Measurements from ENCODE around the gene MYOCD. TPM values are rescaled to one million over a fixed set of nuclear protein-coding genes. Genes with fewer than 3 reads are reported as not detected.

The MYOCD gene
- polyA plus RNA-seq, 1 donor (not counting 4 experiments of a cell fraction or from before 2014, with no cell fraction given), result not detected

DNA sequence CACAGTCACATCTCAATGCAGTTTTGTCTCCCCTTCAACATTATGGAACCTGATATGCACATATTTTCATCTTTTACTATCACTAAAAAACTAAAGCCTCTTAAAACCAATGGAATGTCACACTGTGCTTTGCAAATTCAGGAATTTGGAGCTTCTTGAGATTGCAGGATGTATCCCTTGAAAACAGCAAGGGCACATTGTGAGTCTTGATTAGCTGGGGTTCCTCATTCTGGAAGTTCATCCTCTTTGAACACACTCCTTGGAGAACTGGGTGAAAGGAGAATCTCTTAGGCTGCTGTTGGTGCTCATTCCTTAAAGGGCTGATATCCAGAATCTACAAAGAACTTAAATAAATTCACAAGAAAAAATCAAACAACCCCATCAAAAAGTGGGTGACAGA lies 21.1 kb upstream of the MYOCD start:
- Histone ChIP-seq H3K36me3 (ENCODE audit: control insufficient read depth in 2 of 2, extremely low read depth in 1 of 2, insufficient read depth in 2 of 2, low read length in 2 of 2) (no peaks in the 10 kb centered on the region), H3K4me2 (ENCODE audit: control insufficient read depth, extremely low read depth, insufficient read depth, low read depth, low read length) (no peak overlapping the region), H3K27ac (ENCODE audit: control insufficient read depth, insufficient read depth, low read length) (no peak overlapping the region), H3K27me3 (ENCODE audit: control insufficient read depth, extremely low read depth, insufficient read depth, low read length) (peaks cover 1% of the 10 kb centered on the region), H3K9me1 (ENCODE audit: control insufficient read depth, extremely low read depth, insufficient read depth, low read length) (no peaks in the 10 kb centered on the region), H3K4me1 (ENCODE audit: control insufficient read depth, extremely low read depth, insufficient read depth, low read length) (no peaks in the 10 kb centered on the region), H3K9ac (ENCODE audit: control insufficient read depth, extremely low read depth, insufficient read depth, low read length) (no peak overlapping the region), H2AFZ (ENCODE audit: control insufficient read depth, low read length) (no peak overlapping the region), H4K20me1 (ENCODE audit: control insufficient read depth, extremely low read depth, insufficient read depth, low read length) (no peaks in the 10 kb centered on the region), H3K4me3 (ENCODE audit: control insufficient read depth in 2 of 3, extremely low read depth in 1 of 3, insufficient read depth in 2 of 3, low read depth in 1 of 3, low read length in 3 of 3) (no peak overlapping the region), H3K9me3 (ENCODE audit: control insufficient read depth, low read depth, low read length) (no peaks in the 10 kb centered on the region), H3K79me2 (ENCODE audit: control insufficient read depth, insufficient read depth, low read length) (no peaks in the 10 kb centered on the region)
- dilution Hi-C loops (cut with MboI; ENCODE audit: extremely low pct_ligation_motif_present, low sequenced_read_pairs), result no loop called here
- DNase-seq (ENCODE audit: low read depth, low spot score) (no peak), FAIRE-seq (no peak)
- TF ChIP-seq EZH2 (IDR thresholded peaks at IDR 0.05; ENCODE audit: low read length), result no peak
- TF ChIP-seq, protein P1, sequence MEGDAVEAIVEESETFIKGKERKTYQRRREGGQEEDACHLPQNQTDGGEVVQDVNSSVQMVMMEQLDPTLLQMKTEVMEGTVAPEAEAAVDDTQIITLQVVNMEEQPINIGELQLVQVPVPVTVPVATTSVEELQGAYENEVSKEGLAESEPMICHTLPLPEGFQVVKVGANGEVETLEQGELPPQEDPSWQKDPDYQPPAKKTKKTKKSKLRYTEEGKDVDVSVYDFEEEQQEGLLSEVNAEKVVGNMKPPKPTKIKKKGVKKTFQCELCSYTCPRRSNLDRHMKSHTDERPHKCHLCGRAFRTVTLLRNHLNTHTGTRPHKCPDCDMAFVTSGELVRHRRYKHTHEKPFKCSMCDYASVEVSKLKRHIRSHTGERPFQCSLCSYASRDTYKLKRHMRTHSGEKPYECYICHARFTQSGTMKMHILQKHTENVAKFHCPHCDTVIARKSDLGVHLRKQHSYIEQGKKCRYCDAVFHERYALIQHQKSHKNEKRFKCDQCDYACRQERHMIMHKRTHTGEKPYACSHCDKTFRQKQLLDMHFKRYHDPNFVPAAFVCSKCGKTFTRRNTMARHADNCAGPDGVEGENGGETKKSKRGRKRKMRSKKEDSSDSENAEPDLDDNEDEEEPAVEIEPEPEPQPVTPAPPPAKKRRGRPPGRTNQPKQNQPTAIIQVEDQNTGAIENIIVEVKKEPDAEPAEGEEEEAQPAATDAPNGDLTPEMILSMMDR (optimal IDR thresholded peaks at IDR 0.05 in 1 of 3, IDR thresholded peaks at IDR 0.05 in 1 of 3, conservative IDR thresholded peaks at IDR 0.05 in 1 of 3; ENCODE audit: extremely low read depth in 1 of 3, insufficient read depth in 2 of 3, low read length in 3 of 3), result no peak

DNA sequence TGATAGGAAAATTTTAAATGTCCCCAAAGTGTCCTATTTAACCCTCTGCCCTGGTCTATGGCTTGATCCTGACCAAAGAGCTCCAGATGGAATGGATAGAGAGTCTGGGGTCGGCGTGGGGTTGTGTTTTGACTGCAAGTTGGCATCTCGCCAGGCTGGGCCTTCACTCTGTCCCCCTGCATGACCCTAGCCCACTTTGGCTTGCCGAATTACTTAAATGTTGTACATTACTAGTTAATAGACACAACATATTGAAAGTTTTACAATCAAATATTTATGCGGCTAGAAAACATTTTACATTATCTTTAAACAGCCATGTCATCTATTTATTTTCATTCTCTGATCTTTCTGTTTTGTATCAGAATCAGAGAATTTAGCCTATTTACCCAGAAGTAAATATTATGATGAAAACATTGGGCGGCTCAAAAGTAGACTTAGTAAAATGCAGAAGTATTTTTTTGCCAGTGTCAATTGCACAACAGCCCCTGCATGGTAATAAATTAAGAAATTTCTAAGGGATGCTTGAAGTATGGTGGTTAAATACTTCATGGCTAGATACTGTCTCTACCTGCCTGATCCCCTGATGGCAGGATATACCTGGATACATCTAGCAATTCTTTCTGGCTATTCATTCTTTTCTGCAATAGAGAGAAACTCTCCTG lies 18.8 kb upstream of the MYOCD start:
- DNase-seq (ENCODE audit: low read depth, low spot score) (no peak), FAIRE-seq (no peak)
- Histone ChIP-seq H3K36me3 (ENCODE audit: control insufficient read depth in 2 of 2, extremely low read depth in 1 of 2, insufficient read depth in 2 of 2, low read length in 2 of 2) (no peaks in the 10 kb centered on the region), H3K27ac (ENCODE audit: control insufficient read depth, insufficient read depth, low read length) (no peak overlapping the region), H2AFZ (ENCODE audit: control insufficient read depth, low read length) (no peak overlapping the region), H4K20me1 (ENCODE audit: control insufficient read depth, extremely low read depth, insufficient read depth, low read length) (no peaks in the 10 kb centered on the region), H3K4me2 (ENCODE audit: control insufficient read depth, extremely low read depth, insufficient read depth, low read depth, low read length) (no peak overlapping the region), H3K9me1 (ENCODE audit: control insufficient read depth, extremely low read depth, insufficient read depth, low read length) (no peaks in the 10 kb centered on the region), H3K9ac (ENCODE audit: control insufficient read depth, extremely low read depth, insufficient read depth, low read length) (no peak overlapping the region), H3K27me3 (ENCODE audit: control insufficient read depth, extremely low read depth, insufficient read depth, low read length) (peaks cover 9% of the 10 kb centered on the region), H3K79me2 (ENCODE audit: control insufficient read depth, insufficient read depth, low read length) (no peaks in the 10 kb centered on the region), H3K4me1 (ENCODE audit: control insufficient read depth, extremely low read depth, insufficient read depth, low read length) (no peaks in the 10 kb centered on the region), H3K9me3 (ENCODE audit: control insufficient read depth, low read depth, low read length) (no peaks in the 10 kb centered on the region), H3K4me3 (ENCODE audit: control insufficient read depth in 2 of 3, extremely low read depth in 1 of 3, insufficient read depth in 2 of 3, low read depth in 1 of 3, low read length in 3 of 3) (no peak overlapping the region)
- dilution Hi-C loops (cut with MboI; ENCODE audit: extremely low pct_ligation_motif_present, low sequenced_read_pairs), result no loop called here
- TF ChIP-seq, protein P1 (optimal IDR thresholded peaks at IDR 0.05 in 1 of 3, IDR thresholded peaks at IDR 0.05 in 1 of 3, conservative IDR thresholded peaks at IDR 0.05 in 1 of 3; ENCODE audit: extremely low read depth in 1 of 3, insufficient read depth in 2 of 3, low read length in 3 of 3), result no peak
- no peak for TF ChIP-seq EZH2 (IDR thresholded peaks at IDR 0.05; ENCODE audit: low read length)
